ENCODE data around the gene PRKCE. TPM values are rescaled to one million over a fixed set of nuclear protein-coding genes. Genes with fewer than 3 reads are reported as not detected.

The PRKCE gene
- total RNA-seq, 1 experiment from 2014 or later: 14.0 TPM

- POLR2A ChIA-PET: no interaction called here
- in situ Hi-C loops (cut with HindIII; ENCODE audit: low pct_unique_long_range_greater_than_20kb, low sequenced_read_pairs): no loop called here
- DNase-seq (ENCODE audit: low read depth, low spot score) (no peak), ATAC-seq (no peak)
- Histone ChIP-seq H3K27ac (ENCODE audit: low read length) (no peak overlapping the region), H3K9me3 (ENCODE audit: control insufficient read depth, insufficient read depth, low read depth, low read length) (no peaks in the 10 kb centered on the region), H3K4me1 (ENCODE audit: control insufficient read depth, insufficient read depth, low read length) (no peaks in the 10 kb centered on the region), H3K4me3 (ENCODE audit: low read depth in 2 of 2, low read length in 2 of 2) (no peak overlapping the region), H3K36me3 (ENCODE audit: control insufficient read depth, insufficient read depth, low read length) (no peaks in the 10 kb centered on the region), H3K27me3 (ENCODE audit: control insufficient read depth, insufficient read depth, low read length) (no peaks in the 10 kb centered on the region)
- BruUV-seq (replicated peaks): no TSS peak
- intact Hi-C loops (cut with micrococcal nuclease; ENCODE audit: unreplicated experiment): no loop called here
- TF ChIP-seq TCF7L2 (IDR thresholded peaks at IDR 0.05; ENCODE audit: low read depth, low read length): no peak
- no peak for TF ChIP-seq CTCF (IDR thresholded peaks at IDR 0.05)
- TF ChIP-seq REST (IDR thresholded peaks at IDR 0.05; ENCODE audit: insufficient read depth in 1 of 2, low read depth in 2 of 2, low read length in 1 of 2): no peak
- CTCF ChIA-PET: no interaction called here
Measured at GRCh38 chr2:45763797-45764196, 112.3 kb downstream of the PRKCE start.

GRCh38 chr2:45765007-45765727, 113.7 kb downstream of the PRKCE start:
- in situ Hi-C loops (cut with HindIII; ENCODE audit: low pct_unique_long_range_greater_than_20kb, low sequenced_read_pairs): no loop called here
- no peak for ATAC-seq
- intact Hi-C loops (cut with micrococcal nuclease; ENCODE audit: unreplicated experiment): no loop called here
- no peaks in the 10 kb centered on the region for H3K4me1 ChIP-seq (ENCODE audit: control insufficient read depth, insufficient read depth, low read length)
- no peak overlapping the region for H3K27ac ChIP-seq (ENCODE audit: low read length)
- ChIA-PET POLR2A (no interaction called here), CTCF (no interaction called here)
- no peaks in the 10 kb centered on the region for H3K27me3 ChIP-seq (ENCODE audit: control insufficient read depth, insufficient read depth, low read length)
- TF ChIP-seq POLR2AphosphoS5 (IDR thresholded peaks at IDR 0.05; ENCODE audit: low read depth, low read length) (no peak), TCF7L2 (IDR thresholded peaks at IDR 0.05; ENCODE audit: low read depth, low read length) (no peak), REST (IDR thresholded peaks at IDR 0.05; ENCODE audit: insufficient read depth in 1 of 2, low read depth in 2 of 2, low read length in 1 of 2) (no peak), SIN3A (IDR thresholded peaks at IDR 0.05; ENCODE audit: borderline replicate concordance, insufficient read depth, low read depth, low read length) (no peak), CTCF (IDR thresholded peaks at IDR 0.05) (no peak)
- BruUV-seq (replicated peaks): no TSS peak
- no peaks in the 10 kb centered on the region for H3K9me3 ChIP-seq (ENCODE audit: control insufficient read depth, insufficient read depth, low read depth, low read length)
- no peaks in the 10 kb centered on the region for H3K36me3 ChIP-seq (ENCODE audit: control insufficient read depth, insufficient read depth, low read length)
- H3K4me3 ChIP-seq (ENCODE audit: low read depth in 2 of 2, low read length in 2 of 2): no peak overlapping the region
- DNase-seq (ENCODE audit: low read depth, low spot score): no peak
